Stimulated activated CD8-positive, alpha-beta memory T cell treated with anti-CD3 and anti-CD28 coated beads, Interleukin-7, amount 100 ng/mL, for 4 hours (primary cell): ENCODE results near the gene SH3GL3.

Source experiments
- DNase-seq, 2 donors: peaks; one replicate each; pipeline ENCODE4 v3.0.0-alpha.2; 2020; ENCODE audit warnings: low read depth in 2 of 2

The SH3GL3 gene

GRCh38 chr15:83462953-83463433, 15.9 kb downstream of the SH3GL3 start:
- no peak for DNase-seq

- DNase-seq, result no peak
Observed at GRCh38 chr15:83470887-83471286, 23.7 kb downstream of the SH3GL3 start.

- no peak for DNase-seq
Observed at GRCh38 chr15:83471307-83471866, 24.2 kb downstream of the SH3GL3 start.

- no peak for DNase-seq
Observed at GRCh38 chr15:83472151-83472550, 25.0 kb downstream of the SH3GL3 start.

- no peak for DNase-seq
Observed at GRCh38 chr15:83472797-83473196, 25.7 kb downstream of the SH3GL3 start.

GRCh38 chr15:83474578-83474977, 27.4 kb downstream of the SH3GL3 start:
- DNase-seq, result no peak

GRCh38 chr15:83475551-83475950, 28.4 kb downstream of the SH3GL3 start:
- no peak for DNase-seq

GRCh38 chr15:83476066-83476465, 28.9 kb downstream of the SH3GL3 start:
- DNase-seq, result no peak

GRCh38 chr15:83476708-83477107, 29.6 kb downstream of the SH3GL3 start:
- DNase-seq, result no peak

- no peak for DNase-seq
Observed at GRCh38 chr15:83477172-83477807, 30.1 kb downstream of the SH3GL3 start.

- no peak for DNase-seq
Observed at GRCh38 chr15:83477808-83478537, 30.8 kb downstream of the SH3GL3 start.

GRCh38 chr15:83483612-83484011, 36.5 kb downstream of the SH3GL3 start:
- DNase-seq, result no peak

- no peak for DNase-seq
Observed at GRCh38 chr15:83484636-83485035, 37.5 kb downstream of the SH3GL3 start.

GRCh38 chr15:83486363-83486762, 39.2 kb downstream of the SH3GL3 start:
- DNase-seq, result no peak

GRCh38 chr15:83487519-83487918, 40.4 kb downstream of the SH3GL3 start:
- no peak for DNase-seq

- no peak for DNase-seq
Observed at GRCh38 chr15:83489690-83490089, 42.5 kb downstream of the SH3GL3 start.

- no peak for DNase-seq
Observed at GRCh38 chr15:83491486-83491885, 44.3 kb downstream of the SH3GL3 start.

- no peak for DNase-seq
Observed at GRCh38 chr15:83496766-83497165, 49.6 kb downstream of the SH3GL3 start.

GRCh38 chr15:83498374-83498773, 51.2 kb downstream of the SH3GL3 start:
- DNase-seq, result no peak

- DNase-seq, result no peak
Observed at GRCh38 chr15:83498801-83499200, 51.7 kb downstream of the SH3GL3 start.

GRCh38 chr15:83499476-83499875, 52.3 kb downstream of the SH3GL3 start:
- DNase-seq, result no peak

- no peak for DNase-seq
Observed at GRCh38 chr15:83503595-83504364, 56.6 kb downstream of the SH3GL3 start.
